Hematopoietic multipotent progenitor cell treated with erythropoietin and hydrocortisone succinate and interleukin-3 and kit ligand, for 4 days (in vitro differentiated cells): Measurements from ENCODE around the gene FMNL2.

Experiments used
- DNase-seq: peaks from one replicate; pipeline ENCODE4 v3.0.0-alpha.2; 2015

Gene FMNL2

GRCh38 chr2:152339556-152340286, 4.7 kb downstream of the FMNL2 start:
- DNase-seq = no peak

DNA sequence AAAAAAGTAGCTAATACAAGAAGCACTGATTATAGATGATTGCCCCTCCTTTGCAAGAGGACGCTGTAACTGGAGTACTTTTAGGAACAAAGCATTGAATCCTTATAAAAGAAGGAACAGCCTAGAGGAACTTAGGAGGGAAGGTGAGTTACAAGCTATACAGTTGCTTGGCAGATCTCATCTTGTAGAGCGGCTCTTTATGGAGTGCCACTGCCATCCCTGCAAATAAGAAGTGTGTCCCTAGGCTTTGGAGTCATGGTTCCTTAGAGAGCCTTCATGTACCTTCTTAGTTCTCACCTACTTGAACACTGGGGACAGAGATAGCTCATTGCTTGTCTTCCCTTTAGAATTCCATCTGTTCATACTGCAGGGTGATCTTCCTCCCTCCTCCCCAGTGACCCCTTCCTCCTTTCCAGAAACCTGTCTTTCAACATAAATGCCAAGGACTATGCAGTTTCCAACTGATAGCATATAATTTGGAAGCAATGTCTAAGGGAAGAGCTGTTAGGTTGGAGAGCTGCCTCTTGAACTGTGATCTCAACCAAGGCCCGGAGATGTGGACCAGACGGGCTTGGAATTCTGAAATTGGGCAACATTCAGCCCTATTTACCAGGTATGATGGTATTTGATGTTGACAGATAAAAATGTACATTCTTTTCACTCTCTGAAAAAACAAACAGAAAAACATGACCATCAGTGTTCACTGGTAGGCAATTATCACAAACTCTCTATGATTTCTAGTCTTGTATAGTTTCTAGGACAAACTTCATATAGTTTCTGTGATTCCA, 7.5 kb downstream of the FMNL2 start:
- DNase-seq = no peak

GRCh38 chr2:152343426-152343825, 8.5 kb downstream of the FMNL2 start:
- DNase-seq = no peak

DNA sequence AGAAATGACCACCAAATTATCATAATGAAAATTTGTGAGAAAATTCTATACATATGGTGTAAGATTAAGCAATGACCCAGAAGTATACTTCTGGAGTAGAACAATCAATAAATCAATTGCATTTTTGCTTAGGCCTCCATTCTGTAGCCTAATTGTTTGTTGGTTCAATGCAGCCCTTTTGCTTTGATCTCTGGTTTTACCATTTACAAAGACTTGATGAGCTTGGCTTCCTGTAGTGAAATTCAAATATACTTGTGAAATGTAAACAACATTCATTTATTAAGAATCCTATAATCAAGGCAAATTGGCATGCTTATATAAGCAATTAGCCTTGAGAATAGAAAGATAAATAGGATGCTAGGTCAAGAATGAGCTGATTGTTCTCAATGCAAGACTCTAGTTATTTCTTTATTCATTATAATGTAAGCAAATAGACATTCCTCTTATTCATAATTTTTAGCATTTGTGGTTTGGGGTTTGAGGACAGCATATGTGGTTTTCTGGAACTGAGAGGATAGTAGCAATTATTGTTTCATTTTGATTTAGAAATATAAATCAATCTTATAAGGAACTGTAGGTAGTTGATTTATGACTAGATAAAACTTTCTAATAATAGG, 9.7 kb downstream of the FMNL2 start:
- no peak for DNase-seq

DNA sequence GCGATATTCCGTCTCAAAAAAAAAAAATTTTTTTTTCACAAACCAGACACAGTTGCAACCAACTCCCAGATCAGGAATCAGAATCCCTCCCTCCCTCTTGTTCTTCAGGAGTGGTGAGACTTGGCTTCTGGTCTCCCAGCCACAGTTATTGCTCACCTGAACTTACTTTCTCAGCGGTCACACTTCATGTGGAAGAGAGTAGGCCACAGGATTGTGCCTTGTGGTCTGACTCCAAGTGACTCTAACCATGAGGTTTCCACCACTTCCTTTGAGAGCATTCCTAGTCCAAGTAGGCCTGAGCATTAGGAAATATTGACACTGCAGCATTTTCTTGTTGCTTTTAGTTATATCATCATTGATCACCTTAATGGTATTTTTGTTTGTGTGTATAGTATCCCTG, 12.1 kb downstream of the FMNL2 start:
- no peak for DNase-seq

GRCh38 chr2:152348388-152348787, 13.4 kb downstream of the FMNL2 start:
- no peak for DNase-seq

DNA sequence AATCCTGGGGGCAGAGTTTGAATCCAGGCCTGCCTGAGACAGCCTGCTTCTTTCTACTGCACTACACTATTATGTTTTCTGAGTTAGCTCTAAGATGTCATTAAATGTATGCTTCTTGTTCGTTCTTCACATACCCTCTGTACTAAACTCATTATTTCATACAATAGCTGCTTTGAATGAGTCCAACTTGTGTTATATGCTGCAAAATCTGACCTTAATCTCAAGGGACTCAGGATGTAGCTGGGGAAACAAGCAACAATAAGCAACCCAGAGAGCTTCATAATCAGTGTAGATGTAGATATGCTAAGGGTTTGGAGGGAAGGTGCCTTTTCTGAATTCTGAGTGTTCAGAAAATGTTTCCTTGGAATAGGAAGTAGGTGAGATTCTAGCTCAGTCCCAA, 14.4 kb downstream of the FMNL2 start:
- DNase-seq = no peak

GRCh38 chr2:152350155-152350679, 15.2 kb downstream of the FMNL2 start:
- no peak for DNase-seq

- DNase-seq = no peak
Observed at GRCh38 chr2:152352616-152353015, 17.6 kb downstream of the FMNL2 start.

- no peak for DNase-seq
Observed at GRCh38 chr2:152353364-152353763, 18.4 kb downstream of the FMNL2 start.

DNA sequence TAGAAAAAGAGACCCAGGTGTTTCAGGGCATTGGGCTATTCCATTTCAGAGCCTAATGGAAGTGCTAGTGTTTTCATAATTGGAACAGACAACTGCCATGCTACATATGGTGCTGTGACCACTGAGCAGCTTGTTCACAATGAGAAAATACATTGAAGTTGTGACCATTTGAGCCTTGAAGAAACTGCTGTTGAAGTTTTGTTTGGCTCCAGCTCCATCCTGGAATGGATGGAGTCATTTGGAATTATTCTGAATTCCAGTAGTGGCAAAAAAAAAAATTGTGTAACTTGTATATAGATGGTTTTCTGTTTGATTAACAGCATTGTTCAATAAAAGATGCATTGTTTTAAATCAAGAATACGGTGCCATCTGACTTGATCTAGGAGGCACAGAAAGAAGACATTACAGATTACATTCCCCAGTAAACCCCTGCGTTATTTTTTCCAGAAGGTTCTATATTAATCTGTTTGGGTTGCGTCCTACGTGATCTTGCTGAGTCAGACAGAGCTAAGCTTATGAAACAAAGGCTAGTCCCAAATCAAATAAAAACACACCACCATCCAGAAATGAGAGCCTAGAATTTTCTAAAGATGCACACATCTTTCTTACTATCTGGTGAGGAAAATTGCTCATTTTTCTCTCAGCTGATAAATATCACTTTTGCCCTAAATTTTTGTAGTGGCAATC, 19.2 kb downstream of the FMNL2 start:
- no peak for DNase-seq

GRCh38 chr2:152354909-152355308, 19.9 kb downstream of the FMNL2 start:
- no peak for DNase-seq

DNA sequence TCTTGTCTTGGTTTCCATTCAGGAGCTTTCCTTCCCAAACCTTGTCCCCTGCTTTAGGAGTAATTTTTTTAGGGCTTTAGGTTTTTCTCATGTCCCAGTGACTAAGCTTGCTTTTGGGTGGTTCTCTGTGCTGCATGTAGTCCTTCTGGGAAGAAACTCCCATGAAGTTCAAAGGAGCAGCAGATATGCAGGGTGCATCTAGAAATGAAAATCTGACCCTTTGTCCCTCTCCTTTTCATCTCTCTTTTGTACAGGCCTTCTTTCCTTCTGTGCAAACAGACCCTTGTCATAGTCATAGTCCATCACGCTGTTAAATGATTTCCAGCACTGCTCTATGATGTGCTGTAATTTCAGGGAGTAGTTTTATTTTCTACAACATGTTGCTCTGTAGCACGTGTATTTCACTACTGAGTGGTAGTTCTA, 20.4 kb downstream of the FMNL2 start:
- no peak for DNase-seq

GRCh38 chr2:152359573-152360363, 24.8 kb downstream of the FMNL2 start:
- no peak for DNase-seq

GRCh38 chr2:152363936-152364335, 29.0 kb downstream of the FMNL2 start:
- DNase-seq = peak; percentile 32

DNA sequence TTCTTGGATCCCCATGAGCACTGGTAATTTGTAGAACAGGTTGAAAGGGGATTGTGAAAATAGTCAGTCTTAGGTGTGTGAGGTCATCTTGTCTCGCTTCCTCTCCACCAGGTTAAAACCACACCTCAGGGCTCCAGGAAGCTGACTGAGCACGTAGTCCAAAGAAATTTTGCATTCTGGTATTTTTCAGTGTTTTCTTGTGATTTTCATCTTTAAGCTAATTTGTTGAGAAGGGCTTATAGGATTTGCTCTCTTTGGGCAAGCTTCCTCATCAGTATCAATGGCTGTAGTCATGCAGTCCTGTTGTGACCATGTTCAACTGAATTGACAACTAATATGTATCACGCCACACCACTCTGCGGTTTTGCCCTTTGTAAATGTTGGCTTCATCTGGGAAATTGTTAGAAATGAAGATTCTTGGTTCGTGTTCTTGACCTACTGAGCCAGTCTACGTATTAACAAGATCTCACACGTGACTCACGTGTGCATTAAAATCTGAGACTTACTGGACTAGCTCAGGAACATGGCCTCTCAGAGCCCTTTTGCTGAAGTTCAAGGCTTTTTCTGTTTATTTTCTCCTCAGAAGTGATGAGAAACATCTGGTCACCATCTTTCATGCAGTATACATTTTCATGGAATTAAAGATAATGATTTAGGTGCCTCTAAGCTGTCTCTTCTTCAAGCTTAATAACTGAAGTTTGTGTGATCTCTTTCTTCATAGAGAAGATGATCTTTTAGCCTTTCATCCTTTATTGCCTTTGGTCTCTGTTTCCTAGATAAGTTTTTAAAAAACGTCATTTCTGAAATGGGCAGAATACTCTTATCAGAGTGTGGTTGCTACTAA, 32.8 kb downstream of the FMNL2 start:
- no peak for DNase-seq

DNA sequence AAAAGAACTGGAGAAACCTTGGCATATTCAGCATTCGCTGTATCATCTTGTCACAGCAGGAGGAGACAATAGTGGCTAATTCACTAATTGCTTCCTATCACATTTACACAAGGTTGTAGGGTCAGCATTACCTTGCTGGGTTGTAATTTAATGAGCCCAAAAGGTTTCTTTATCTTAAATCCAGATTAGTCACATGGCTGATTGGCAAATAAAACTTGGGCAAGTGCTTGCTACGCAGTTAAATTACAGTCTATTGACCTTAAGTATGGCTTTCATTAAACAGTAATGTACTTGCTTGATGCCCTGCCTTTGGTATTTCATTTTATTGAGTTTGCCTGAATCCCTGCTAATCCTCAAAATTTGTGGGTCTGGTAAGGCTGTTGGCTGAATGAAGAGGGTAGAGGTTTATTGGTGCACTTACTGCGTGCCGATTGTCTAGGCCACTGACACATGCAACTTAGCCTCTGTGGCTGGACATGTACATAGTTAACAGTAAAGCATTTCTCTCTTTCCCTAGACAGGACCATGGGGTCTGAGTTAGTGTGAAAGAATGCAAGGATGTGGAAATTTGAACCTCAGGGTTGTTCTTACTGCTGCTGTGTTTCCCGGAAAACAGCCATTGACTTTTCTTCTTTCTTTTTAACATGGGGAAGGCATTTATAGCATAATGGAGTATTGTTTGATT, 34.3 kb downstream of the FMNL2 start:
- no peak for DNase-seq

GRCh38 chr2:152370783-152371182, 35.8 kb downstream of the FMNL2 start:
- DNase-seq = no peak

- DNase-seq = peak; percentile 2
Observed at GRCh38 chr2:152372438-152372984, 37.5 kb downstream of the FMNL2 start.

- DNase-seq = no peak
Observed at GRCh38 chr2:152375174-152375573, 40.2 kb downstream of the FMNL2 start.
